Hepatocyte (in vitro differentiated cells): ENCODE data around the gene ZMYND8.

Source experiments
- CTCF ChIP-seq: fragments of 200-600 bp; sonication (generic); IDR thresholded peaks from 2 replicates; pipeline ENCODE4 v1.5.1; 2016; ENCODE audit warnings: antibody characterized with exemption, mild to moderate bottlenecking; ENCODE audit not compliant: poor library complexity
- EZH2phosphoT487 ChIP-seq: fragments of 200-600 bp; sonication (generic); IDR thresholded peaks from one replicate; pipeline ENCODE4 v1.6.1; 2018; ENCODE audit warnings: antibody characterized with exemption, mild to moderate bottlenecking, low read depth, moderate library complexity; ENCODE audit not compliant: unreplicated experiment, severe bottlenecking

GRCh38 chr20:47258745-47259695, 97.5 kb downstream of the ZMYND8 start:
- no peak for TF ChIP-seq CTCF
- no peak for TF ChIP-seq EZH2phosphoT487
